Left lung (tissue), 10 donors: ENCODE results near the gene ITFG1. TPM values are rescaled to one million over a fixed set of nuclear protein-coding genes. Genes with fewer than 3 reads are reported as not detected.
"Not testable (repeated sequence)": the region's sequence is repeated elsewhere in the genome, so short reads cannot be mapped to it uniquely, and the experiment has no call there.

Experiments used
- ATAC-seq: fragments of 200-7000 bp; cut with Tn5 transposase; one replicate; pipeline ENCODE4 v1.9.1; 2020; ENCODE audit warnings: moderate library complexity
- DNase-seq, 4 donors: peaks; one replicate each; pipeline ENCODE4 v3.0.0-alpha.2; 2013 to 2020
- H3K27ac ChIP-seq, 2 donors: fragments of 200-600 bp; sonication (generic) in 1 of 2; one replicate each; pipeline versions ENCODE4 v1.5.0 to v1.8.0; 2020 to 2021
- H3K27me3 ChIP-seq, 2 donors: fragments of 200-600 bp; sonication (generic) in 1 of 2; one replicate each; pipeline versions ENCODE4 v1.5.0 to v1.8.0; 2020 to 2021
- H3K36me3 ChIP-seq, 2 donors: fragments of 200-600 bp; sonication (generic) in 1 of 2; one replicate each; pipeline versions ENCODE4 v1.5.0 to v1.8.0; 2020 to 2021
- H3K4me1 ChIP-seq, 2 donors: fragments of 200-600 bp; one replicate each; pipeline ENCODE4 v1.8.0; 2021
- H3K4me3 ChIP-seq, 2 donors: fragments of 200-600 bp; sonication (generic) in 1 of 2; one replicate each; pipeline versions ENCODE4 v1.5.0 to v1.8.0; 2020 to 2021; ENCODE audit warnings: mild to moderate bottlenecking in 1 of 2
- H3K9me3 ChIP-seq, 2 donors: fragments of 200-600 bp; sonication (generic) in 1 of 2; one replicate each; pipeline versions ENCODE4 v1.5.0 to v1.8.0; 2020 to 2021
- intact Hi-C, 2 donors: fragments of 100-400 bp; cut with DNase I; formaldehyde crosslinking; loops; one replicate each; pipeline versions ENCODE4 v1.11.2 to v1.14.2; 2022
- polyA plus RNA-seq, 6 donors: library from polyadenylated mRNA; unstranded; fragments of 120-200 nt; gene quantifications; one replicate each; pipeline ENCODE4 v1.2.1, GENCODE V29; 2013; ENCODE audit not compliant: insufficient read length in 6 of 6
- total RNA-seq, 2 donors: library from RNA; stranded (reverse); fragmentation: NEBNext Ultra II Directional; extraction: Animal tissue kit (Norgen Biotek cat#: 25700); gene quantifications; one replicate each; pipeline ENCODE4 v1.2.1, GENCODE V29; 2021
- TF ChIP-seq, protein P1 (sequence below), 2 donors: fragments of 200-600 bp; sonication (generic) in 1 of 2; IDR thresholded peaks; one replicate each; pipeline versions ENCODE4 v1.5.0 to v1.8.0; 2021; ENCODE audit warnings: antibody characterized with exemption in 2 of 2
- donor health status: DM: no; HTN: yes; CAD: no.
- donor health status: DM: no; HTN: no; CAD: no.

Gene ITFG1
- total and polyA plus RNA-seq, 8 donors = 62.5 to 80.0 (median 69.2) TPM

DNA sequence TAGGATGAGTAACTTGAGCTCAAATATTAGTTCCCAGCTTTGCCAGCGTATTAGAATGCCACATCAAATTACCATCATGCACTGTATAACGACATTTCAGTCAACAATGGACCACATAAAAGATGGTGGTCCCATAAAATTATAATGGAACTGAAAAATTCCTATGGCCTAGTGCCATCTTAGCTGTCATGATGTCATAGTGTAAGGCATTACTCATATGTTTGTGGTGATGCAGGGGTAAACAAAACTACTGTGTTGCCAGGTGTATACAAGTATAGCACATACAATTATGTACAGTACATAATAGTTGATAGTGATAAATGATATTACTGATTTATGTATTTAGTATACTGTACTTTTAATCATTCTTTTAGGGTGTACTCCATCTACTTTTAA, 262.7 kb downstream of the ITFG1 start:
- Histone ChIP-seq H3K27ac (no peak overlapping the region), H3K36me3 (no peaks in the 10 kb centered on the region), H3K4me1 (no peaks in the 10 kb centered on the region), H3K4me3 (no peak overlapping the region), H3K9me3 (no peaks in the 10 kb centered on the region), H3K27me3 (no peaks in the 10 kb centered on the region)
- ATAC-seq (no peak), DNase-seq (no peak)
- intact Hi-C loops = no loop called here
- TF ChIP-seq, protein P1, sequence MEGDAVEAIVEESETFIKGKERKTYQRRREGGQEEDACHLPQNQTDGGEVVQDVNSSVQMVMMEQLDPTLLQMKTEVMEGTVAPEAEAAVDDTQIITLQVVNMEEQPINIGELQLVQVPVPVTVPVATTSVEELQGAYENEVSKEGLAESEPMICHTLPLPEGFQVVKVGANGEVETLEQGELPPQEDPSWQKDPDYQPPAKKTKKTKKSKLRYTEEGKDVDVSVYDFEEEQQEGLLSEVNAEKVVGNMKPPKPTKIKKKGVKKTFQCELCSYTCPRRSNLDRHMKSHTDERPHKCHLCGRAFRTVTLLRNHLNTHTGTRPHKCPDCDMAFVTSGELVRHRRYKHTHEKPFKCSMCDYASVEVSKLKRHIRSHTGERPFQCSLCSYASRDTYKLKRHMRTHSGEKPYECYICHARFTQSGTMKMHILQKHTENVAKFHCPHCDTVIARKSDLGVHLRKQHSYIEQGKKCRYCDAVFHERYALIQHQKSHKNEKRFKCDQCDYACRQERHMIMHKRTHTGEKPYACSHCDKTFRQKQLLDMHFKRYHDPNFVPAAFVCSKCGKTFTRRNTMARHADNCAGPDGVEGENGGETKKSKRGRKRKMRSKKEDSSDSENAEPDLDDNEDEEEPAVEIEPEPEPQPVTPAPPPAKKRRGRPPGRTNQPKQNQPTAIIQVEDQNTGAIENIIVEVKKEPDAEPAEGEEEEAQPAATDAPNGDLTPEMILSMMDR (IDR thresholded peaks at IDR 0.05) = no peak

DNA sequence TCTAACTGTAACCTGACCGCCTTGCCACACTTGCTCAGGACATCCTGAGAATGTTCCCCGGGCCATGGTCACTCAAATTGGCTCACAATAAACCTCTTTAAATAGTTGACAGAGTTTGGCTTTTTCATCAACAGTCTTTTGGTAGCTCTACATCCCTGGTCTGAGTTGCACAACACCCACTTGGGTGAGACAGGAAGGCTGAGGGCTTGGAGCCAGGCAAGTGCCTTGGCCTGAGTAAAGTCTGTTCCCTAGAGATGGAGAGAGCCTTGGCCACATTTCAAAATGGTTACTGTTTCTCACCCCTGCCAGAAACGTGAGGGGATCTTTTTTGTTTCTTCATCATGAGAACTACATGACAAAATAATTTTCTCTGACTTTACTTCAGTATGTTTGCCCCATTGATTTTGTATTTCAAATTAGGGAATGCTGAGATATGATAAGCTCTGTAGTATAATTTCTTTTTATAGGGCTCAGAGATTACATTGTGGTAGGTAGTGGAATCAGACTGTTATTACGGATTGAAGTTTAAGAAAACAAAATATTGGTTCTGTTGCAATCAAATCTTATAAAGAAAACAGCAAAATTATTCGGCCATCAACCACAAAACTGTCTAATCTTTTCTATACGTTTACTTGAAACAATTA, 263.2 kb downstream of the ITFG1 start:
- TF ChIP-seq, protein P1 (IDR thresholded peaks at IDR 0.05) = no peak

DNA sequence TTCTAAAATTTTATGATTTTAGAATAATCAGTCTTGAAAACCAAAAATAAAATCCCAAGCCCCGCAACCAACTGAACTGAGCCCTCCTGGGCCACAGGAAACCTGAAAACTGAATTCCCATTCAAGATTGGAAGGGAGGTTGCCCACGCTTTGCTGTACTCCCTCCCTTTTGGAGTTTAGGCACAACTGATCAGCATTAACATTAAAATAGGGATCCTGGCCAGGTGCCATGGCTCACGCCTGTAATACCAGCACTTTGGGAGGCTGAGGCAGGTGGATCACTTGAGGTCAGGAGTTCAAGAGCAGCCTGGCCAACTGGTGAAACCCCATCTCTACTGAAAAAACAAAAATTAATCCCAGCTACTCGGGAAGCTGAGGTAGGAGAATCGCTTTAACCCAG, 264.4 kb downstream of the ITFG1 start:
- TF ChIP-seq, protein P1 (IDR thresholded peaks at IDR 0.05) = no peak
- no peak for ATAC-seq
- intact Hi-C loops = no loop called here
- no peak overlapping the region for H3K4me3 ChIP-seq
- H3K36me3 ChIP-seq = no peaks in the 10 kb centered on the region
- no peaks in the 10 kb centered on the region for H3K9me3 ChIP-seq
- no peak for DNase-seq
- H3K27ac ChIP-seq = no peak overlapping the region
- H3K4me1 ChIP-seq = no peaks in the 10 kb centered on the region
- no peaks in the 10 kb centered on the region for H3K27me3 ChIP-seq

More for the DNA sequence above, 263.2 kb downstream of the ITFG1 start:
- no peaks in the 10 kb centered on the region for H3K36me3 ChIP-seq
- H3K9me3 ChIP-seq = no peaks in the 10 kb centered on the region
- H3K4me1 ChIP-seq = no peaks in the 10 kb centered on the region
- DNase-seq = peak in 1 of 4 donors; percentile 1
- no peak overlapping the region for H3K27ac ChIP-seq
- ATAC-seq = peak; percentile 26
- H3K4me3 ChIP-seq = no peak overlapping the region
- intact Hi-C loops = no loop called here
- no peaks in the 10 kb centered on the region for H3K27me3 ChIP-seq

DNA sequence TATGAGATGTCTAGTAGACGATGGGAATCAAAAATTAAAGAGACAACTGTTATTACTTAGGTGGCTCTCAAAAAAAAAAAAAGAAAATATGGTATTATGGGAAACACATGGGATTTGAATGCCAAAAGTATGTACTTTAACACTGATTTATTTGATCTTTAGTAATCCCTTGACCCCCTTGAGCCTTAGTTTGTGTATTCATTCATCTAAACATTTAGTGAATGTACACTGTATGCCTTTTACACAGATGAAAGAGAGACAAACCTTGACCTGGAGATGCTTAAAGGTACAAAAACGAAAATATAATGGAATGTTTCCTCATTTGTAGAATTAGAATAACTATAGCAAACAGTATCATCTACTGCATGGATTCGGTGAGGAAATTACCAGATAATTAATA, 278.5 kb downstream of the ITFG1 start:
- H3K4me1 ChIP-seq = no peaks in the 10 kb centered on the region
- intact Hi-C loops = no loop called here

DNA sequence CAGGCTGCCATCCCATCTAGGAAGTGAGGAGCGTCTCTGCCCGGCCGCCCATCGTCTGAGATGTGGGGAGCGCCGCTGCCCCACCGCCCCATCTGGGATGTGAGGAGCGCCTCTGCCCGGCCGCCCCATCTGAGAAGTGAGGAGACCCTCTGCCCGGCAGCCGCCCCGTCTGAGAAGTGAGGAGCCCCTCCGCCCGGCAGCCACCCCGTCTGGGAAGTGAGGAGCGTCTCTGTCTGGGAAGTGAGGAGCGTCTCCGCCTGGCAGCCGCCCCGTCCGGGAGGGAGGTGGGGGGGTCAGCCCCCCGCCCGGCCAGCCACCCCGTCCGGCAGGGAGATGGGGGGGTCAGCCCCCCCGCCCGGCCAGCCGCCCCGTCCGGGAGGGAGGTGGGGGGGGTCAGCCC, 279.8 kb downstream of the ITFG1 start:
- H3K4me1 ChIP-seq, H3K9me3 ChIP-seq, H3K27me3 ChIP-seq, H3K27ac ChIP-seq, H3K4me3 ChIP-seq, ATAC-seq, H3K36me3 ChIP-seq, intact Hi-C loops: not testable (repeated sequence)
- DNase-seq = peak in 1 of 4 donors; percentile 61

More for the DNA sequence above, 278.5 kb downstream of the ITFG1 start:
- no peak for DNase-seq
- no peak overlapping the region for H3K27ac ChIP-seq
- H3K9me3 ChIP-seq = peaks cover 0 to 4% of the 10 kb centered on the region in 2 donors
- no peaks in the 10 kb centered on the region for H3K27me3 ChIP-seq
- TF ChIP-seq, protein P1 (IDR thresholded peaks at IDR 0.05) = no peak
- H3K36me3 ChIP-seq = no peaks in the 10 kb centered on the region
- H3K4me3 ChIP-seq = no peak overlapping the region
- ATAC-seq = no peak

DNA sequence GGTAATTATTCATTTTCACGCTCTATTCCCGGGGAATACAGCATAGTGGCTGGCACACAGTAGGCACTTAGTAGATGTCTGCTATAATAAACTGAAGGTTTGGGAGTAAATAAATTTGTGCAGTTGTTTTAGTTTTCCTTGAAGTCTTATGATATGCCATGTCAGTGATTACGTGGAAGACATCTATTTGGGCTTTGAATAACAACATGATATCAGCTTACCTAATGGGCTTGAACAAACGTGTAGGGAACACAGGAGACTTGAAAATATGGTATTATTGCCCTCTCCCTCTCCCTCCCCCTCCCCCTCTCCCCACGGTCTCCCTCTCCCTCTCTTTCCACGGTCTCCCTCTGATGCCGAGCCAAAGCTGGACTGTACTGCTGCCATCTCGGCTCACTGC, 280.8 kb downstream of the ITFG1 start:
- Histone ChIP-seq H3K4me1 (no peaks in the 10 kb centered on the region), H3K27me3 (no peaks in the 10 kb centered on the region), H3K27ac (no peak overlapping the region), H3K9me3 (peaks cover 0 to 4% of the 10 kb centered on the region in 2 donors), H3K4me3 (no peak overlapping the region), H3K36me3 (no peaks in the 10 kb centered on the region)
- DNase-seq = no peak
- intact Hi-C loops = no loop called here
- TF ChIP-seq, protein P1 (IDR thresholded peaks at IDR 0.05) = no peak
- ATAC-seq = no peak
